Naive B cell (primary cell): Measurements from ENCODE around the gene SECTM1. TPM values are rescaled to one million over a fixed set of nuclear protein-coding genes. Genes with fewer than 3 reads are reported as not detected.
"Not testable (repeated sequence)": the region's sequence is repeated elsewhere in the genome, so short reads cannot be mapped to it uniquely, and the experiment has no call there.

Experiments used
- ATAC-seq, 2 donors: fragments of 150-1000 bp; cut with Tn5 transposase; 2 replicates each; pipeline ENCODE4 v1.10.0; 2021; ENCODE audit warnings: low read depth in 2 of 2, mild to moderate bottlenecking in 2 of 2, moderate library complexity in 2 of 2
- DNase-seq: peaks from one replicate; pipeline ENCODE4 v3.0.0; 2022
- H3K27ac Mint-ChIP-seq, 6 donors: one replicate each; pipeline ENCODE4 v1.8.0; 2020 to 2022; ENCODE audit warnings: mild to moderate bottlenecking in 6 of 6, mixed read lengths in 6 of 6, moderate library complexity in 5 of 6, inconsistent platforms in 2 of 6
- H3K27me3 Mint-ChIP-seq, 3 donors: one replicate each; pipeline ENCODE4 v1.8.0; 2021 to 2022; ENCODE audit warnings: mixed read lengths in 3 of 3, mild to moderate bottlenecking in 1 of 3
- H3K36me3 Mint-ChIP-seq, 2 donors: one replicate each; pipeline ENCODE4 v1.8.0; 2020 to 2022; ENCODE audit warnings: mixed read lengths in 2 of 2, inconsistent platforms in 1 of 2, mild to moderate bottlenecking in 1 of 2
- H3K4me1 Mint-ChIP-seq, 3 donors: one replicate each; pipeline ENCODE4 v1.8.0; 2020 to 2022; ENCODE audit warnings: mixed read lengths in 3 of 3, inconsistent platforms in 1 of 3, mild to moderate bottlenecking in 1 of 3, moderate library complexity in 1 of 3
- H3K4me3 Mint-ChIP-seq, 8 donors: one replicate each; pipeline ENCODE4 v1.8.0; 2020 to 2022; ENCODE audit warnings: mild to moderate bottlenecking in 8 of 8, mixed read lengths in 8 of 8, moderate library complexity in 8 of 8, inconsistent platforms in 2 of 8
- H3K9me3 Mint-ChIP-seq, 7 donors: one replicate each; pipeline ENCODE4 v1.8.0; 2020 to 2022; ENCODE audit warnings: mixed read lengths in 7 of 7, mild to moderate bottlenecking in 5 of 7, inconsistent platforms in 2 of 7, moderate library complexity in 1 of 7
- polyA plus RNA-seq, 6 donors: library from polyadenylated mRNA; unstranded; fragments of 300-500 nt; fragmentation: Illumina TruSeq; gene quantifications; one replicate each; pipeline ENCODE4 v1.2.3, GENCODE V29; 2021; ENCODE audit warnings: low read depth in 6 of 6

SECTM1 gene
- 1 to 10 TPM in 1 of 6 donors, under 1 TPM in 1, not detected in 4; 0.19 to 2.2 TPM for polyA plus RNA-seq

- DNase-seq = no peak
- H3K36me3 Mint-ChIP-seq = no peaks in the 10 kb centered on the region
- peaks cover 0 to 2% (median 0%) of the 10 kb centered on the region in 7 donors for H3K9me3 Mint-ChIP-seq
- peak; percentile 29 to 39 for ATAC-seq
- peaks cover 5 to 33% (median 30%) of the 10 kb centered on the region in 3 donors for H3K27me3 Mint-ChIP-seq
- peaks cover 22 to 32% (median 28%) of the 10 kb centered on the region in 3 donors for H3K4me1 Mint-ChIP-seq
- peak within 1 kb of the TSS in 5 of 6 donors; percentile 53 to 87 (median 65) for H3K27ac Mint-ChIP-seq
- peak within 1 kb of the TSS; percentile 58 to 94 (median 92) for H3K4me3 Mint-ChIP-seq
Observed at GRCh38 chr17:82333279-82334171, at the start of gene SECTM1. Gene SECTM1 (minus strand): TSS chr17:82333766. CDS start chr17:82327240, 6,526 bp downstream.

GRCh38 chr17:82382933-82383255 lies 49.3 kb upstream of the SECTM1 start:
- peaks cover 17 to 73% (median 29%) of the 10 kb centered on the region in 3 donors for H3K27me3 Mint-ChIP-seq
- peaks cover 0 to 4% (median 0%) of the 10 kb centered on the region in 7 donors for H3K9me3 Mint-ChIP-seq
- H3K27ac Mint-ChIP-seq = no peak overlapping the region
- DNase-seq (no peak), ATAC-seq (no peak)
- H3K36me3 Mint-ChIP-seq = no peaks in the 10 kb centered on the region
- H3K4me3 Mint-ChIP-seq = no peak overlapping the region
- H3K4me1 Mint-ChIP-seq = peaks cover 3 to 15% (median 12%) of the 10 kb centered on the region in 3 donors

- H3K27ac Mint-ChIP-seq, ATAC-seq, DNase-seq, H3K36me3 Mint-ChIP-seq, H3K9me3 Mint-ChIP-seq, H3K4me3 Mint-ChIP-seq: not testable (repeated sequence)
- Mint-ChIP-seq H3K27me3 (peaks cover 17 to 73% (median 34%) of the 10 kb centered on the region in 3 donors), H3K4me1 (peaks cover 2 to 10% (median 7%) of the 10 kb centered on the region in 3 donors)
Observed at GRCh38 chr17:82382220-82382932, 48.8 kb upstream of the SECTM1 start.

- H3K27me3 Mint-ChIP-seq = peaks cover 17 to 77% (median 34%) of the 10 kb centered on the region in 3 donors
- not testable (repeated sequence) for DNase-seq, H3K4me3 Mint-ChIP-seq, H3K36me3 Mint-ChIP-seq, ATAC-seq, H3K9me3 Mint-ChIP-seq, H3K27ac Mint-ChIP-seq, H3K4me1 Mint-ChIP-seq
Observed at GRCh38 chr17:82381703-82382009, 48.1 kb upstream of the SECTM1 start.

GRCh38 chr17:82380860-82381702 lies 47.5 kb upstream of the SECTM1 start:
- Mint-ChIP-seq H3K4me3 (no peak overlapping the region), H3K27ac (no peak overlapping the region), H3K36me3 (no peaks in the 10 kb centered on the region), H3K9me3 (peaks cover 0 to 4% (median 0%) of the 10 kb centered on the region in 7 donors), H3K4me1 (peaks cover 2 to 10% (median 6%) of the 10 kb centered on the region in 3 donors), H3K27me3 (peaks cover 17 to 77% (median 35%) of the 10 kb centered on the region in 3 donors)
- DNase-seq (no peak), ATAC-seq (no peak)

- Mint-ChIP-seq H3K4me1 (peaks cover 2 to 10% (median 6%) of the 10 kb centered on the region in 3 donors), H3K4me3 (no peak overlapping the region), H3K9me3 (peaks cover 0 to 4% (median 0%) of the 10 kb centered on the region in 7 donors), H3K27ac (peak overlapping the region in 1 of 6 donors; percentile 81), H3K27me3 (peaks cover 14 to 73% (median 44%) of the 10 kb centered on the region in 3 donors), H3K36me3 (no peaks in the 10 kb centered on the region)
- no peak for DNase-seq
- ATAC-seq = no peak
Observed at GRCh38 chr17:82378741-82379021, 45.1 kb upstream of the SECTM1 start.

GRCh38 chr17:82377924-82378740 lies 44.6 kb upstream of the SECTM1 start:
- H3K36me3 Mint-ChIP-seq = no peaks in the 10 kb centered on the region
- H3K4me3 Mint-ChIP-seq = no peak overlapping the region
- ATAC-seq (no peak), DNase-seq (no peak)
- H3K4me1 Mint-ChIP-seq = peaks cover 4 to 10% (median 8%) of the 10 kb centered on the region in 3 donors
- peaks cover 0 to 4% (median 0%) of the 10 kb centered on the region in 7 donors for H3K9me3 Mint-ChIP-seq
- H3K27ac Mint-ChIP-seq = no peak overlapping the region
- H3K27me3 Mint-ChIP-seq = peaks cover 18 to 77% (median 49%) of the 10 kb centered on the region in 3 donors

GRCh38 chr17:82377294-82377693 lies 43.7 kb upstream of the SECTM1 start:
- Mint-ChIP-seq H3K27me3 (peaks cover 25 to 77% (median 57%) of the 10 kb centered on the region in 3 donors), H3K4me1 (peaks cover 13 to 16% (median 14%) of the 10 kb centered on the region in 3 donors)
- not testable (repeated sequence) for H3K36me3 Mint-ChIP-seq, ATAC-seq, H3K27ac Mint-ChIP-seq, H3K9me3 Mint-ChIP-seq, H3K4me3 Mint-ChIP-seq, DNase-seq

- peaks cover 10 to 19% (median 14%) of the 10 kb centered on the region in 3 donors for H3K4me1 Mint-ChIP-seq
- no peak for DNase-seq
- H3K27ac Mint-ChIP-seq = no peak overlapping the region
- no peak for ATAC-seq
- peak overlapping the region in 2 of 8 donors; percentile 35 to 64 for H3K4me3 Mint-ChIP-seq
- H3K27me3 Mint-ChIP-seq = peaks cover 22 to 73% (median 54%) of the 10 kb centered on the region in 3 donors
- H3K36me3 Mint-ChIP-seq = no peaks in the 10 kb centered on the region
- peaks cover 0 to 4% (median 0%) of the 10 kb centered on the region in 7 donors for H3K9me3 Mint-ChIP-seq
Observed at GRCh38 chr17:82376042-82376730, 42.6 kb upstream of the SECTM1 start.

GRCh38 chr17:82375359-82376041 lies 41.9 kb upstream of the SECTM1 start:
- H3K27me3 Mint-ChIP-seq = peaks cover 25 to 73% (median 56%) of the 10 kb centered on the region in 3 donors
- ATAC-seq = no peak
- H3K27ac Mint-ChIP-seq = no peak overlapping the region
- H3K9me3 Mint-ChIP-seq = peaks cover 0 to 3% (median 0%) of the 10 kb centered on the region in 7 donors
- H3K4me1 Mint-ChIP-seq = peaks cover 14 to 25% (median 19%) of the 10 kb centered on the region in 3 donors
- H3K36me3 Mint-ChIP-seq = no peaks in the 10 kb centered on the region
- DNase-seq = no peak
- H3K4me3 Mint-ChIP-seq = no peak overlapping the region

GRCh38 chr17:82374626-82375331 lies 41.2 kb upstream of the SECTM1 start:
- H3K9me3 Mint-ChIP-seq = peaks cover 0 to 2% (median 0%) of the 10 kb centered on the region in 7 donors
- H3K27ac Mint-ChIP-seq = no peak overlapping the region
- H3K36me3 Mint-ChIP-seq = no peaks in the 10 kb centered on the region
- H3K4me1 Mint-ChIP-seq = peaks cover 15 to 22% (median 22%) of the 10 kb centered on the region in 3 donors
- peaks cover 25 to 70% (median 49%) of the 10 kb centered on the region in 3 donors for H3K27me3 Mint-ChIP-seq
- no peak for DNase-seq
- ATAC-seq = no peak
- H3K4me3 Mint-ChIP-seq = no peak overlapping the region
